ENCODE measurements around the gene FNBP1L. TPM values are rescaled to one million over a fixed set of nuclear protein-coding genes. Genes with fewer than 3 reads are reported as not detected.
A peak's percentile ranks its signal among the peaks of the same experiment; 100 is the strongest.

FNBP1L gene
- total RNA-seq, 1 donor from 2014 or later: 57.8 TPM

GRCh38 chr1:93576746-93577145 lies 128.8 kb downstream of the FNBP1L start:
- no peaks in the 10 kb centered on the region for H3K27me3 ChIP-seq (ENCODE audit: insufficient read depth, low read length)
- Mint-ChIP-seq H3K4me1 (ENCODE audit: low read depth, unreplicated experiment) (peaks cover 35% of the 10 kb centered on the region), H3K36me3 (ENCODE audit: low read depth, unreplicated experiment) (peaks cover 32% of the 10 kb centered on the region), H3K9me3 (ENCODE audit: unreplicated experiment) (no peaks in the 10 kb centered on the region), H3K27me3 (ENCODE audit: low read depth, unreplicated experiment) (no peaks in the 10 kb centered on the region), H3K27ac (ENCODE audit: unreplicated experiment) (no peak overlapping the region), H3K4me3 (ENCODE audit: unreplicated experiment) (no peak overlapping the region)
- H2AFZ ChIP-seq (ENCODE audit: low read depth, low read length): no peak overlapping the region
- DNase-seq (ENCODE audit: low read depth) (no peak), FAIRE-seq (no peak)
- H3K9ac ChIP-seq (ENCODE audit: low read length): peak overlapping the region; percentile 23
- H3K4me1 ChIP-seq (ENCODE audit: insufficient read depth, low read length): peaks cover 21% of the 10 kb centered on the region
- peaks cover 53% of the 10 kb centered on the region for H3K36me3 ChIP-seq (ENCODE audit: insufficient read depth, low read length)
- peaks cover 55% of the 10 kb centered on the region for H4K20me1 ChIP-seq (ENCODE audit: insufficient read depth, low read length)
- peaks cover 45% of the 10 kb centered on the region for H3K79me2 ChIP-seq (ENCODE audit: insufficient read depth, low read length)
- H3K27ac ChIP-seq (ENCODE audit: low read depth, low read length): no peak overlapping the region
- no peak overlapping the region for H3K4me2 ChIP-seq (ENCODE audit: low read length)
- H3K9me3 ChIP-seq (ENCODE audit: insufficient read depth, low read depth, low read length): no peaks in the 10 kb centered on the region
- no peak overlapping the region for H3K4me3 ChIP-seq (ENCODE audit: insufficient read depth, low read depth, low read length)
- TF ChIP-seq EZH2 (IDR thresholded peaks at IDR 0.05; ENCODE audit: insufficient read depth, low read length) (no peak), CTCF (IDR thresholded peaks at IDR 0.05; ENCODE audit: insufficient read depth, low read depth, low read length) (no peak)

DNA sequence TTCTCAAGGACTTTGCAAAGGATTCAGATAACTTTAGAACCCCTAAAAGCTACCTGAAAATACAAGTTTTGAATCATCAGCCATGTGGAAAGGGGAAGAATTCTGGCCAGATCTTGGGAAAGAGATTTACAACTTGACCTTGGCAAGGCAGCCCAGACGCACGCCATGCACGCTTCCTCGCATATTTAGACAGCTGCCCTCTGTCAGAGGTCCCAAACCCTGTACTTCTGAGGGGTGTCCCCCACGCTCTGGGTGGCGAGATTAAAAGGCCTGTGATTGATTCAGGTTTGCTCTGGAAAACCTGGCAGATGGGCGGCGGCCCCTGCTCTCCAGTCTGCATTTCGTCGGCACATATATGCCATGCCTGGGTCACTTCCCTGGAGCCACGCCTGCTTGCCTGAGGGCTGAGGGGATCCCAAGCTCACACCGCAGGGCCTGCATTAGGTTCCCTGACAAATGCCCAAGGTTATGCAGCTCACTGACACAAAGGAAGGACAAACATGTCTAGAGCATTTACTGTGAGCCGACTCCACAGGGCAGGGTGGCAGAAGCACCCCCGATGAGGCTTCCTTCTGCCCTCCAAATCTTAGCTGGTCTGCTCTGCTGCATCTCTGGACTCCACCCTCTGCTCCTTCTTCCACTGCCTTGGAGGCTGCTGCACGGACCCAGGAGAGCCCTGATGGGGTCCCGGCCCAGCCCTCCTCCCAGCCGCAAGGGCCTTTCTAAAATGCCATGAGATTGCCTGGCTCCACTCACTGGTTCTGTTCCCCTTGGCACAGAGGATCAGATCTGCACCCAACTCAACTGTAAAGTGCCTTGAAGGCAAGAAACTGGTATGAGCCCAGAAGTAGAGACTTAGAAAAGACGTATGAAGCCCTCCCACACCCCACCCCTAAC lies 129.9 kb downstream of the FNBP1L start:
- no peaks in the 10 kb centered on the region for H3K27me3 ChIP-seq (ENCODE audit: insufficient read depth, low read length)
- no peaks in the 10 kb centered on the region for H3K9me3 ChIP-seq (ENCODE audit: insufficient read depth, low read depth, low read length)
- no peak overlapping the region for H2AFZ ChIP-seq (ENCODE audit: low read depth, low read length)
- peaks cover 24% of the 10 kb centered on the region for H3K36me3 Mint-ChIP-seq (ENCODE audit: low read depth, unreplicated experiment)
- FAIRE-seq (no peak), DNase-seq (ENCODE audit: low read depth) (no peak)
- peaks cover 47% of the 10 kb centered on the region for H3K79me2 ChIP-seq (ENCODE audit: insufficient read depth, low read length)
- peaks cover 55% of the 10 kb centered on the region for H4K20me1 ChIP-seq (ENCODE audit: insufficient read depth, low read length)
- no peak overlapping the region for H3K4me3 ChIP-seq (ENCODE audit: insufficient read depth, low read depth, low read length)
- H3K4me1 Mint-ChIP-seq (ENCODE audit: low read depth, unreplicated experiment): peaks cover 35% of the 10 kb centered on the region
- no peaks in the 10 kb centered on the region for H3K9me3 Mint-ChIP-seq (ENCODE audit: unreplicated experiment)
- no peak overlapping the region for H3K27ac Mint-ChIP-seq (ENCODE audit: unreplicated experiment)
- H3K27me3 Mint-ChIP-seq (ENCODE audit: low read depth, unreplicated experiment): no peaks in the 10 kb centered on the region
- no peak overlapping the region for H3K4me3 Mint-ChIP-seq (ENCODE audit: unreplicated experiment)
- H3K4me1 ChIP-seq (ENCODE audit: insufficient read depth, low read length): peaks cover 21% of the 10 kb centered on the region
- H3K4me2 ChIP-seq (ENCODE audit: low read length): no peak overlapping the region
- H3K36me3 ChIP-seq (ENCODE audit: insufficient read depth, low read length): peaks cover 56% of the 10 kb centered on the region
- no peak overlapping the region for H3K9ac ChIP-seq (ENCODE audit: low read length)
- no peak overlapping the region for H3K27ac ChIP-seq (ENCODE audit: low read depth, low read length)
- TF ChIP-seq CTCF (IDR thresholded peaks at IDR 0.05; ENCODE audit: insufficient read depth, low read depth, low read length) (no peak), EZH2 (IDR thresholded peaks at IDR 0.05; ENCODE audit: insufficient read depth, low read length) (no peak)

GRCh38 chr1:93578433-93578830 lies 130.5 kb downstream of the FNBP1L start:
- Histone ChIP-seq H3K4me2 (ENCODE audit: low read length) (no peak overlapping the region), H3K27ac (ENCODE audit: low read depth, low read length) (no peak overlapping the region), H4K20me1 (ENCODE audit: insufficient read depth, low read length) (peaks cover 55% of the 10 kb centered on the region), H2AFZ (ENCODE audit: low read depth, low read length) (no peak overlapping the region), H3K4me3 (ENCODE audit: insufficient read depth, low read depth, low read length) (no peak overlapping the region), H3K79me2 (ENCODE audit: insufficient read depth, low read length) (peaks cover 49% of the 10 kb centered on the region), H3K9me3 (ENCODE audit: insufficient read depth, low read depth, low read length) (no peaks in the 10 kb centered on the region), H3K27me3 (ENCODE audit: insufficient read depth, low read length) (no peaks in the 10 kb centered on the region), H3K36me3 (ENCODE audit: insufficient read depth, low read length) (peaks cover 58% of the 10 kb centered on the region), H3K4me1 (ENCODE audit: insufficient read depth, low read length) (peaks cover 21% of the 10 kb centered on the region), H3K9ac (ENCODE audit: low read length) (no peak overlapping the region)
- Mint-ChIP-seq H3K9me3 (ENCODE audit: unreplicated experiment) (no peaks in the 10 kb centered on the region), H3K36me3 (ENCODE audit: low read depth, unreplicated experiment) (peaks cover 26% of the 10 kb centered on the region), H3K4me3 (ENCODE audit: unreplicated experiment) (no peak overlapping the region), H3K27me3 (ENCODE audit: low read depth, unreplicated experiment) (no peaks in the 10 kb centered on the region), H3K4me1 (ENCODE audit: low read depth, unreplicated experiment) (peaks cover 35% of the 10 kb centered on the region), H3K27ac (ENCODE audit: unreplicated experiment) (no peak overlapping the region)
- FAIRE-seq (no peak), DNase-seq (ENCODE audit: low read depth) (no peak)
- no peak for TF ChIP-seq CTCF (IDR thresholded peaks at IDR 0.05; ENCODE audit: insufficient read depth, low read depth, low read length)
- no peak for TF ChIP-seq EZH2 (IDR thresholded peaks at IDR 0.05; ENCODE audit: insufficient read depth, low read length)

Measured in astrocyte (in vitro differentiated cells and primary cell).